PC-3 (cell line): ENCODE measurements around the gene OPRL1.

ENCODE experiments used
- CTCF ChIP-seq: fragments of 300-600 bp; sonication (generic); conservative IDR thresholded peaks from 2 replicates; pipeline ENCODE4 v1.5.1; 2017; ENCODE audit warnings: antibody characterized with exemption, low read depth, mild to moderate bottlenecking, low read length
- EZH2 ChIP-seq: fragments of 300-600 bp; sonication (generic); IDR thresholded peaks from one replicate; pipeline ENCODE4 v1.6.1; 2017; ENCODE audit warnings: antibody characterized with exemption, mild to moderate bottlenecking, low read length; ENCODE audit not compliant: unreplicated experiment
- EZH2phosphoT487 ChIP-seq: fragments of 300-600 bp; sonication (generic); IDR thresholded peaks from 2 replicates; pipeline ENCODE4 v1.6.1; 2018; ENCODE audit warnings: mild to moderate bottlenecking, antibody characterized with exemption, low read length, borderline replicate concordance

GRCh38 chr20:64095455-64095854, 15.6 kb downstream of the OPRL1 start:
- no peak for TF ChIP-seq CTCF
- no peak for TF ChIP-seq EZH2
- TF ChIP-seq EZH2phosphoT487 = no peak
